A549 (cell line): ENCODE data around the gene DOK5. TPM values are rescaled to one million over a fixed set of nuclear protein-coding genes. Genes with fewer than 3 reads are reported as not detected.

Experiments
- ATAC-seq, 2 experiments: fragments of 200-7000 bp in 1 of 2; fragments of >200 bp in 1 of 2; cut with Nextera tagmentation in 1 of 2; cut with Tn5 transposase in 1 of 2; 3 replicates each; pipeline versions ENCODE4 v1.8.0 to v1.9.1; 2018 to 2020; ENCODE audit warnings: mild to moderate bottlenecking in 1 of 2, moderate library complexity in 1 of 2
- CTCF ChIA-PET: fragments of 300-600 bp; sonication (Branson Sonifier 250); formaldehyde crosslinking; extraction: SDS; loops from one replicate; lab custom pipeline; 2021; ENCODE audit warnings: antibody characterized with exemption, inconsistent platforms; lab: Yijun Ruan, JAX
- POLR2A ChIA-PET: fragments of 350-600 bp; formaldehyde crosslinking; extraction: SDS; loops from one replicate; lab custom pipeline; 2021; ENCODE audit warnings: antibody characterized with exemption, inconsistent platforms; lab: Yijun Ruan, JAX
- DNase-seq, 2 experiments: peaks; one replicate each; pipeline versions ENCODE4 v3.0.0 to v3.0.0-alpha.2; 2011 to 2016; ENCODE audit warnings: low read depth in 1 of 2, low spot score in 1 of 2
- FAIRE-seq: peaks from 2 replicates; lab custom pipeline; 2011; peaks lifted over from hg19 to GRCh38; lab: Jason Lieb, UNC
- H3K27ac ChIP-seq, 2 experiments: fragments of >200 bp; sonication (Bioruptor Twin); formaldehyde crosslinking; 3 replicates each; pipeline ENCODE4 v1.5.1; 2016 to 2017
- H3K4me1 ChIP-seq: fragments of >200 bp; sonication (Bioruptor Twin); formaldehyde crosslinking; 3 replicates; pipeline ENCODE4 v1.6.1; 2016
- H3K4me2 ChIP-seq: fragments of >200 bp; sonication (Bioruptor Twin); formaldehyde crosslinking; 3 replicates; pipeline ENCODE4 v1.6.1; 2016
- H3K4me3 ChIP-seq: fragments of >200 bp; sonication (Bioruptor Twin); formaldehyde crosslinking; 3 replicates; pipeline ENCODE4 v1.5.1; 2016
- H3K9me3 ChIP-seq: fragments of >200 bp; sonication (Bioruptor Twin); formaldehyde crosslinking; 3 replicates; pipeline ENCODE4 v1.6.1; 2016
- BCL3 ChIP-seq: fragments of >200 bp; sonication (Bioruptor Twin); formaldehyde crosslinking; IDR thresholded peaks from 3 replicates; pipeline ENCODE4 v1.6.1; 2016
- BHLHE40 ChIP-seq: IDR thresholded peaks from 2 replicates; pipeline ENCODE4 v1.6.1; 2012; ENCODE audit warnings: low read depth, low read length, inconsistent platforms
- CHD2 ChIP-seq: fragments of 150-350 bp; IDR thresholded peaks from 2 replicates; pipeline ENCODE4 v1.6.1; 2014; ENCODE audit warnings: low read length; ENCODE audit not compliant: partially characterized antibody
- CHD4 ChIP-seq: fragments of 200-600 bp; sonication (generic); IDR thresholded peaks from 2 replicates; pipeline ENCODE4 v1.6.1; 2016; ENCODE audit warnings: antibody characterized with exemption, mild to moderate bottlenecking, borderline replicate concordance
- ELK1 ChIP-seq: fragments of 150-350 bp; IDR thresholded peaks from 2 replicates; pipeline ENCODE4 v1.6.1; 2014; ENCODE audit warnings: low read depth, mild to moderate bottlenecking, low read length
- FOSL2 ChIP-seq, 2 experiments: fragments of 450-650 bp in 1 of 2; fragments of >200 bp in 1 of 2; sonication (Bioruptor Twin) in 1 of 2; formaldehyde crosslinking; IDR thresholded peaks; 2 replicates each; pipeline versions ENCODE4 v1.5.0 to v1.6.1; 2016 to 2020; ENCODE audit warnings: mild to moderate bottlenecking in 1 of 2, moderate library complexity in 1 of 2
- HEYL ChIP-seq: fragments of 250-450 bp; sonication (Bioruptor Pico); IDR thresholded peaks from 2 replicates; pipeline ENCODE4 v1.8.0; 2021; ENCODE audit warnings: mild to moderate bottlenecking, moderate library complexity
- HMGXB4 ChIP-seq: fragments of 250-450 bp; sonication (Bioruptor Pico); IDR thresholded peaks from 2 replicates; pipeline ENCODE4 v1.5.0; 2021; ENCODE audit warnings: mild to moderate bottlenecking, moderate library complexity, borderline replicate concordance
- HOXA7 ChIP-seq: fragments of 250-450 bp; sonication (Bioruptor Pico); IDR thresholded peaks from 2 replicates; pipeline ENCODE4 v1.5.0; 2020; ENCODE audit warnings: mild to moderate bottlenecking, moderate library complexity
- HOXB5 ChIP-seq: fragments of 250-450 bp; sonication (Bioruptor Pico); IDR thresholded peaks from 2 replicates; pipeline ENCODE4 v1.5.0; 2020; ENCODE audit warnings: mild to moderate bottlenecking, moderate library complexity
- KDM5A ChIP-seq: fragments of 200-600 bp; sonication (generic); IDR thresholded peaks from 2 replicates; pipeline ENCODE4 v1.6.1; 2016; ENCODE audit warnings: antibody characterized with exemption, mild to moderate bottlenecking
- NFE2L2 ChIP-seq: fragments of 150-350 bp; conservative IDR thresholded peaks from 2 replicates; pipeline ENCODE4 v1.6.1; 2014; ENCODE audit warnings: low read length
- NR3C1 ChIP-seq: fragments of >200 bp; sonication (Bioruptor Twin); formaldehyde crosslinking; IDR thresholded peaks from 3 replicates; pipeline ENCODE4 v1.6.1; 2017
- POLR2A ChIP-seq: IDR thresholded peaks from 2 replicates; pipeline ENCODE4 v1.6.1; 2012; ENCODE audit warnings: mild to moderate bottlenecking, low read length
- POLR2AphosphoS2 ChIP-seq: conservative IDR thresholded peaks from 2 replicates; pipeline ENCODE4 v1.6.1; 2012; ENCODE audit warnings: low read length, improper control_type of control experiment, inconsistent platforms
- RARB ChIP-seq: fragments of 250-450 bp; sonication (Bioruptor Pico); IDR thresholded peaks from 2 replicates; pipeline ENCODE4 v1.8.0; 2021; ENCODE audit warnings: mild to moderate bottlenecking, moderate library complexity
- RCOR1 ChIP-seq: fragments of 150-350 bp; IDR thresholded peaks from 2 replicates; pipeline ENCODE4 v1.6.1; 2014; ENCODE audit warnings: antibody characterized with exemption, low read length, low read depth
- SREBF2 ChIP-seq: fragments of 450-650 bp; IDR thresholded peaks from 2 replicates; pipeline ENCODE4 v1.6.1; 2014; ENCODE audit warnings: mild to moderate bottlenecking, moderate library complexity
- TFCP2L1 ChIP-seq: fragments of 250-450 bp; sonication (Bioruptor Pico); IDR thresholded peaks from 2 replicates; pipeline ENCODE4 v1.5.0; 2021; ENCODE audit warnings: mild to moderate bottlenecking
- TP53 ChIP-seq: fragments of 250-450 bp; sonication (Bioruptor Pico); IDR thresholded peaks from 2 replicates; pipeline ENCODE4 v1.5.0; 2021; ENCODE audit warnings: mild to moderate bottlenecking, moderate library complexity
- USF2 ChIP-seq: fragments of 450-650 bp; IDR thresholded peaks from 2 replicates; pipeline ENCODE4 v1.6.1; 2014; ENCODE audit warnings: antibody characterized with exemption
- ZC3H11A ChIP-seq: fragments of 450-650 bp; IDR thresholded peaks from 2 replicates; pipeline ENCODE4 v1.6.1; 2014; ENCODE audit warnings: antibody characterized with exemption, mild to moderate bottlenecking
- ZFP36 ChIP-seq: fragments of 450-650 bp; IDR thresholded peaks from 2 replicates; pipeline ENCODE4 v1.6.1; 2014; ENCODE audit warnings: borderline replicate concordance; ENCODE audit not compliant: partially characterized antibody
- WGBS: methylation state at CpG from one replicate; pipeline ENCODE4 v1.1.6; 2017; ENCODE audit errors: missing lambda C conversion rate; 5-methylcytosine and 5-hydroxymethylcytosine counted together
- polyA plus RNA-seq, 4 experiments: library from polyadenylated mRNA; depleted of rRNA in 3 of 4; stranded (reverse); fragments of >200 nt; fragmentation: RNase III in 1 of 4; extraction: RNeasy Plus Mini Kit Qiagen cat#74134 plus additional on column Dnase treatment in 1 of 4; gene quantifications; 2 replicates in 3 of 4; 3 replicates in 1 of 4; pipeline ENCODE4 v1.2.3, GENCODE V29; 2011 to 2017
- TF ChIP-seq, protein P1 (sequence below): fragments of >200 bp; sonication (Bioruptor Twin); formaldehyde crosslinking; IDR thresholded peaks from 3 replicates; pipeline ENCODE4 v1.5.1; 2016
- TF ChIP-seq, protein P2 (sequence below): fragments of 200-600 bp; sonication (generic); IDR thresholded peaks from 2 replicates; pipeline ENCODE4 v1.6.1; 2016; ENCODE audit warnings: antibody characterized with exemption, mild to moderate bottlenecking, moderate library complexity

Gene DOK5
- polyA plus RNA-seq, 2 of the 4 experiments (the other 2 are of a cell fraction), result not detected

DNA sequence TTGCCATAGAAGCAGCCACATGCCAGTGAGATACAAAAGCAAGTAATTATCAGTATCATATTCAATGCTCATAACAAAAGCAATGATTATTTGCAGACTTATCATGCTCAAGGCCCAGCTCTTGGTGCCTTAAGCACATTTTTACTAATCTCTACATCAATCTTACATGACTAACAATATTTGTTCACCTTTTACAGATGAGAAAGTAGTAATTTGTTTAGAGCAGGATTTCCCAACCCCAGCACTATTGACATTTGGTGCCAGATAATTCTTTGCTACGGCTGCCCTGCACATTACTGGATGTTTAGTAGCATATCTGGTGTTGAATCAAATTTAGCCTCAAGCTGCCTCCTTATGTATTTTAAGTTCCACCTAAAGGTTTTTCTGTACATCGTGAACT, 19.0 kb upstream of the DOK5 start:
- Histone ChIP-seq H3K9me3 (no peaks in the 10 kb centered on the region), H3K4me2 (no peak overlapping the region), H3K4me1 (no peaks in the 10 kb centered on the region), H3K4me3 (no peak overlapping the region), H3K27ac (no peak overlapping the region)
- POLR2A ChIA-PET, result no interaction called here
- no peak for TF ChIP-seq KDM5A
- no peak for TF ChIP-seq USF2
- no peak for TF ChIP-seq HOXB5
- no peak for TF ChIP-seq HMGXB4 (CRISPR knock-in tag)
- no peak for TF ChIP-seq ELK1
- WGBS, result 28% methylated on average over 2 of the region's 2 CpGs
- no peak for DNase-seq
- FAIRE-seq, result no peak
- no peak for ATAC-seq
- CTCF ChIA-PET, result interaction anchor here (0.5 kb wide), 1 partner anchor 17 kb away, joined by 4 read pairs; no protein-coding TSS in a partner anchor

DNA sequence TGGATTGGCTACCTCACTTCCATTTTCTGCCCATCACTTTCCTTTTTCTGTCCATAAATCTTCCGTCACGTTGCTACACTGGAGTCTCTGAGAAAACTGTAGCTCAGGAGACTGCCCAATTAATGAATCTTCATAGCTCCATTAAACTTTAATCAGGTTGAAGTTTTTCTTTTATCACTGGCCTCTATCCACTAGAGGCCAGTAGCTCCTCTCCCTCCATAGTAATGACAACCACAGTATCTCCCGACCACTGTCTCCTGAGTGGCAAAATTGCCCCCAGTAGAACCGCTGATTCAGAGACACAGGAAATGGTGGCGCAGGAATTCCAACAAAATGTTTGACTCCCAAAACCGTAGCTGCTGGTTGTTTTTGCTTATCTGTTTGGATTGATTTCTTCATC, 18.4 kb upstream of the DOK5 start:
- no peaks in the 10 kb centered on the region for H3K4me1 ChIP-seq
- ChIA-PET CTCF (interaction anchor here (0.5 kb wide), 1 partner anchor 17 kb away, joined by 4 read pairs; no protein-coding TSS in a partner anchor), POLR2A (no interaction called here)
- FAIRE-seq (no peak), ATAC-seq (no peak), DNase-seq (no peak)
- H3K27ac ChIP-seq, result no peak overlapping the region
- TF ChIP-seq ZC3H11A (no peak), NR3C1 (no peak), CHD4 (no peak), TP53 (CRISPR knock-in tag) (no peak), CHD2 (no peak), HOXA7 (CRISPR knock-in tag) (no peak), ZFP36 (no peak), HEYL (CRISPR knock-in tag) (no peak), POLR2A (no peak), NFE2L2 (no peak), HOXB5 (no peak), SREBF2 (no peak), KDM5A (no peak), TFCP2L1 (CRISPR knock-in tag) (no peak), POLR2AphosphoS2 (no peak)
- 55% methylated on average over 6 of the region's 6 CpGs for WGBS
- no peaks in the 10 kb centered on the region for H3K9me3 ChIP-seq
- H3K4me3 ChIP-seq, result no peak overlapping the region
- no peak overlapping the region for H3K4me2 ChIP-seq

DNA sequence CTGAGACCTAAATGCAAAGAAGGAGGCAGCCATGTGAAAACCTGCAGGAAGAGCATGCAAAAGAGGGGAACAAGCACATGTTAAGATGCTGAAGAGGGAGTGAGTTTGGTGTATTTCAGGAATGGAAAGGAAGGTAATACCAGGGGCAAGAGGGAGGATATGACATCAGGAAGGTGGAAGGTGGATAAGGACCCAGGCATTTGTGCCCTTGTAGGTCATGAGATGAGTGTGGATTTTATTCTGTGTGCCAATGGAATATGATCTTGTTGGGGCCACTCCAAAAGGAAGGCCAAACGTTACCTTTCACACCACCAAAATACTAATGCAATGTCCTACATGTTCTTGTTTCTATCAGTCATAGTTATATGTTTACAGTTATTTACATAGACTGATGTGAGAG, 17.2 kb upstream of the DOK5 start:
- WGBS, result 5% methylated on average over 1 of the region's 1 CpG
- POLR2A ChIA-PET, result no interaction called here
- H3K4me1 ChIP-seq, result no peaks in the 10 kb centered on the region
- FAIRE-seq (no peak), DNase-seq (no peak), ATAC-seq (no peak)
- no peak overlapping the region for H3K4me3 ChIP-seq
- TF ChIP-seq, protein P1, sequence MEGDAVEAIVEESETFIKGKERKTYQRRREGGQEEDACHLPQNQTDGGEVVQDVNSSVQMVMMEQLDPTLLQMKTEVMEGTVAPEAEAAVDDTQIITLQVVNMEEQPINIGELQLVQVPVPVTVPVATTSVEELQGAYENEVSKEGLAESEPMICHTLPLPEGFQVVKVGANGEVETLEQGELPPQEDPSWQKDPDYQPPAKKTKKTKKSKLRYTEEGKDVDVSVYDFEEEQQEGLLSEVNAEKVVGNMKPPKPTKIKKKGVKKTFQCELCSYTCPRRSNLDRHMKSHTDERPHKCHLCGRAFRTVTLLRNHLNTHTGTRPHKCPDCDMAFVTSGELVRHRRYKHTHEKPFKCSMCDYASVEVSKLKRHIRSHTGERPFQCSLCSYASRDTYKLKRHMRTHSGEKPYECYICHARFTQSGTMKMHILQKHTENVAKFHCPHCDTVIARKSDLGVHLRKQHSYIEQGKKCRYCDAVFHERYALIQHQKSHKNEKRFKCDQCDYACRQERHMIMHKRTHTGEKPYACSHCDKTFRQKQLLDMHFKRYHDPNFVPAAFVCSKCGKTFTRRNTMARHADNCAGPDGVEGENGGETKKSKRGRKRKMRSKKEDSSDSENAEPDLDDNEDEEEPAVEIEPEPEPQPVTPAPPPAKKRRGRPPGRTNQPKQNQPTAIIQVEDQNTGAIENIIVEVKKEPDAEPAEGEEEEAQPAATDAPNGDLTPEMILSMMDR, result no peak
- TF ChIP-seq NFE2L2 (no peak), BHLHE40 (no peak), RARB (CRISPR knock-in tag) (no peak), FOSL2 (IDR thresholded peaks at IDR 0.05) (no peak), FOSL2 (CRISPR knock-in tag; IDR thresholded peaks at IDR 0.05) (no peak), BCL3 (no peak), RCOR1 (no peak)
- TF ChIP-seq, protein P2, sequence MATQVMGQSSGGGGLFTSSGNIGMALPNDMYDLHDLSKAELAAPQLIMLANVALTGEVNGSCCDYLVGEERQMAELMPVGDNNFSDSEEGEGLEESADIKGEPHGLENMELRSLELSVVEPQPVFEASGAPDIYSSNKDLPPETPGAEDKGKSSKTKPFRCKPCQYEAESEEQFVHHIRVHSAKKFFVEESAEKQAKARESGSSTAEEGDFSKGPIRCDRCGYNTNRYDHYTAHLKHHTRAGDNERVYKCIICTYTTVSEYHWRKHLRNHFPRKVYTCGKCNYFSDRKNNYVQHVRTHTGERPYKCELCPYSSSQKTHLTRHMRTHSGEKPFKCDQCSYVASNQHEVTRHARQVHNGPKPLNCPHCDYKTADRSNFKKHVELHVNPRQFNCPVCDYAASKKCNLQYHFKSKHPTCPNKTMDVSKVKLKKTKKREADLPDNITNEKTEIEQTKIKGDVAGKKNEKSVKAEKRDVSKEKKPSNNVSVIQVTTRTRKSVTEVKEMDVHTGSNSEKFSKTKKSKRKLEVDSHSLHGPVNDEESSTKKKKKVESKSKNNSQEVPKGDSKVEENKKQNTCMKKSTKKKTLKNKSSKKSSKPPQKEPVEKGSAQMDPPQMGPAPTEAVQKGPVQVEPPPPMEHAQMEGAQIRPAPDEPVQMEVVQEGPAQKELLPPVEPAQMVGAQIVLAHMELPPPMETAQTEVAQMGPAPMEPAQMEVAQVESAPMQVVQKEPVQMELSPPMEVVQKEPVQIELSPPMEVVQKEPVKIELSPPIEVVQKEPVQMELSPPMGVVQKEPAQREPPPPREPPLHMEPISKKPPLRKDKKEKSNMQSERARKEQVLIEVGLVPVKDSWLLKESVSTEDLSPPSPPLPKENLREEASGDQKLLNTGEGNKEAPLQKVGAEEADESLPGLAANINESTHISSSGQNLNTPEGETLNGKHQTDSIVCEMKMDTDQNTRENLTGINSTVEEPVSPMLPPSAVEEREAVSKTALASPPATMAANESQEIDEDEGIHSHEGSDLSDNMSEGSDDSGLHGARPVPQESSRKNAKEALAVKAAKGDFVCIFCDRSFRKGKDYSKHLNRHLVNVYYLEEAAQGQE, result no peak
- CTCF ChIA-PET, result no interaction called here
- no peak overlapping the region for H3K4me2 ChIP-seq
- no peak overlapping the region for H3K27ac ChIP-seq
- H3K9me3 ChIP-seq, result no peaks in the 10 kb centered on the region
